HepG2 (cell line): ENCODE measurements around the gene DNLZ.

Experiments used
- SP1 ChIP-seq, 2 experiments: fragments of 450-650 bp in 1 of 2; sonication (generic) in 1 of 2; formaldehyde crosslinking in 1 of 2; IDR thresholded peaks; 2 replicates each; pipeline versions ENCODE4 v1.4.0 to v1.6.1; 2016 to 2020; ENCODE audit warnings: missing genetic modification reagents in 1 of 2
- ZNF773 ChIP-seq: sonication (generic); formaldehyde crosslinking; IDR thresholded peaks from 2 replicates; pipeline ENCODE4 v1.4.0; 2020; ENCODE audit warnings: missing genetic modification reagents, borderline replicate concordance

DNA sequence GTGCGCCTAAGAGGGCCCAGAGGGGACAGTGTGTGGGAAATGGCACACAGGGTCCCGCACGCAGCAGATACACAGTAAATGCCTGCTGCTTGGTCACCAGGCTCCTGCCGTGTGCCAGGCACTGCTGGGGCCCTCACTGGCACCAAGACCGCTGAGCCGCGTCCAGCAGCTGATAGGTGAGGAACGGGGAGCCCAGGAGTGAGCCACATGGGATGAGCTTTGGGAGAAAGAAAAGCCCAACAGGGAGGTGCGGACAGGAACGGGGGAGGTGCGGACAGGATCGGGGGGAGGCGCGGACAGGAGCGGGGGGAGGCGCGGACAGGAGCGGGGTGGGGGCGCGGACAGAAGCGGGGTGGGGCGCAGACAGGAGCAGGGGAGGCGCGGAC, 19.7 kb downstream of the DNLZ start:
- TF ChIP-seq ZNF773: no peak
- TF ChIP-seq SP1 (IDR thresholded peaks at IDR 0.05): no peak
- TF ChIP-seq SP1 (CRISPR knock-in tag; IDR thresholded peaks at IDR 0.05): no peak
